ENCODE results near the gene PRKCZ.

Gene PRKCZ

GRCh38 chr1:2032737-2033136 lies 17.5 kb upstream of the PRKCZ start:
- Mint-ChIP-seq H3K4me1 (peaks cover 5% of the 10 kb centered on the region), H3K9me3 (no peaks in the 10 kb centered on the region), H3K27ac (no peak overlapping the region), H3K36me3 (ENCODE audit: low read depth) (no peaks in the 10 kb centered on the region), H3K27me3 (ENCODE audit: low read depth) (peaks cover 7% of the 10 kb centered on the region), H3K4me3 (no peak overlapping the region)
- no peak for TF ChIP-seq CTCF (IDR thresholded peaks at IDR 0.05; ENCODE audit: unreplicated experiment in 3 of 3)

GRCh38 chr1:2033165-2033564 lies 17.0 kb upstream of the PRKCZ start:
- TF ChIP-seq CTCF (IDR thresholded peaks at IDR 0.05; ENCODE audit: unreplicated experiment in 3 of 3), result no peak
- peaks cover 9% of the 10 kb centered on the region for H3K27me3 Mint-ChIP-seq (ENCODE audit: low read depth)
- no peak overlapping the region for H3K27ac Mint-ChIP-seq
- no peaks in the 10 kb centered on the region for H3K9me3 Mint-ChIP-seq
- H3K36me3 Mint-ChIP-seq (ENCODE audit: low read depth), result no peaks in the 10 kb centered on the region
- no peak overlapping the region for H3K4me3 Mint-ChIP-seq
- peaks cover 5% of the 10 kb centered on the region for H3K4me1 Mint-ChIP-seq

GRCh38 chr1:2036287-2036686 lies 13.9 kb upstream of the PRKCZ start:
- no peaks in the 10 kb centered on the region for H3K4me1 Mint-ChIP-seq
- H3K9me3 Mint-ChIP-seq, result no peaks in the 10 kb centered on the region
- H3K27me3 Mint-ChIP-seq (ENCODE audit: low read depth), result peaks cover 17% of the 10 kb centered on the region
- no peaks in the 10 kb centered on the region for H3K36me3 Mint-ChIP-seq (ENCODE audit: low read depth)
- no peak for TF ChIP-seq CTCF (IDR thresholded peaks at IDR 0.05; ENCODE audit: unreplicated experiment in 3 of 3)
- H3K4me3 Mint-ChIP-seq, result no peak overlapping the region
- no peak overlapping the region for H3K27ac Mint-ChIP-seq

GRCh38 chr1:2037314-2037979 lies 12.8 kb upstream of the PRKCZ start:
- TF ChIP-seq CTCF (IDR thresholded peaks at IDR 0.05; ENCODE audit: unreplicated experiment in 3 of 3), result no peak
- Mint-ChIP-seq H3K9me3 (no peaks in the 10 kb centered on the region), H3K36me3 (ENCODE audit: low read depth) (no peaks in the 10 kb centered on the region), H3K4me1 (no peaks in the 10 kb centered on the region), H3K27me3 (ENCODE audit: low read depth) (peaks cover 17% of the 10 kb centered on the region), H3K4me3 (no peak overlapping the region), H3K27ac (no peak overlapping the region)

GRCh38 chr1:2038229-2038628 lies 12.0 kb upstream of the PRKCZ start:
- no peak for TF ChIP-seq CTCF (IDR thresholded peaks at IDR 0.05; ENCODE audit: unreplicated experiment in 3 of 3)
- H3K27ac Mint-ChIP-seq, result no peak overlapping the region
- H3K9me3 Mint-ChIP-seq, result no peaks in the 10 kb centered on the region
- no peaks in the 10 kb centered on the region for H3K36me3 Mint-ChIP-seq (ENCODE audit: low read depth)
- H3K4me3 Mint-ChIP-seq, result no peak overlapping the region
- no peaks in the 10 kb centered on the region for H3K4me1 Mint-ChIP-seq
- peaks cover 17% of the 10 kb centered on the region for H3K27me3 Mint-ChIP-seq (ENCODE audit: low read depth)

- Mint-ChIP-seq H3K4me3 (peak overlapping the region in 1 of 3 experiments; percentile 28), H3K36me3 (ENCODE audit: low read depth) (no peaks in the 10 kb centered on the region), H3K9me3 (no peaks in the 10 kb centered on the region), H3K27ac (no peak overlapping the region), H3K27me3 (ENCODE audit: low read depth) (peaks cover 20% of the 10 kb centered on the region), H3K4me1 (no peaks in the 10 kb centered on the region)
- no peak for TF ChIP-seq CTCF (IDR thresholded peaks at IDR 0.05; ENCODE audit: unreplicated experiment in 3 of 3)
Measured at GRCh38 chr1:2039251-2039650, 11.0 kb upstream of the PRKCZ start.
